ENCODE results near the gene ANKRD39. TPM values are rescaled to one million over a fixed set of nuclear protein-coding genes. Genes with fewer than 3 reads are reported as not detected.

Gene ANKRD39
- total and polyA plus RNA-seq, 2 experiments from 2014 or later, result 17.5 to 32.0 TPM

- TF ChIP-seq REST (IDR thresholded peaks at IDR 0.05; ENCODE audit: unreplicated experiment) (no peak), POLR2AphosphoS5 (IDR thresholded peaks at IDR 0.05; ENCODE audit: low read depth) (no peak), JUNB (IDR thresholded peaks at IDR 0.05; ENCODE audit: unreplicated experiment) (no peak), CTCF (conservative IDR thresholded peaks at IDR 0.05; ENCODE audit: low read depth in 2 of 2) (no peak)
These were observed 39.8 kb upstream of the ANKRD39 start (continued) for GRCh38 chr2:96897491-96898134.

- H3K4me3 Mint-ChIP-seq, result no peak overlapping the region
- peaks cover 16% of the 10 kb centered on the region for H3K27me3 Mint-ChIP-seq (ENCODE audit: insufficient read depth, low read depth, poor library complexity)
- Histone ChIP-seq H3K79me2 (replicated peaks; ENCODE audit: insufficient read depth) (no peaks in the 10 kb centered on the region), H3K4me2 (peak overlapping the region; percentile 38; the same call in 1 of the 2 replicates), H3K4me1 (ENCODE audit: insufficient read depth) (peaks cover 10% of the 10 kb centered on the region), H3K9me2 (ENCODE audit: insufficient read depth) (no peaks in the 10 kb centered on the region), H3F3A (replicated peaks; ENCODE audit: low read depth) (no peaks in the 10 kb centered on the region), H3K36me3 (ENCODE audit: insufficient read depth) (no peaks in the 10 kb centered on the region), H4K20me1 (replicated peaks; ENCODE audit: insufficient read depth) (no peaks in the 10 kb centered on the region), H3K4me3 (no peak overlapping the region), H2AFZ (peak overlapping the region; percentile 61), H3K27me3 (ENCODE audit: insufficient read depth) (no peaks in the 10 kb centered on the region), H3K27ac (ENCODE audit: low read depth) (no peak overlapping the region)
- peaks cover 24% of the 10 kb centered on the region for H3K4me1 Mint-ChIP-seq
- H3K36me3 Mint-ChIP-seq (ENCODE audit: low read depth), result no peaks in the 10 kb centered on the region
- H3K9me3 Mint-ChIP-seq, result no peaks in the 10 kb centered on the region
- no peak overlapping the region for H3K27ac Mint-ChIP-seq
- ATAC-seq, result peak; percentile 53
- no peak for DNase-seq (ENCODE audit: low spot score)
- no peak for TF ChIP-seq ZNF114 (CRISPR knock-in tag; IDR thresholded peaks at IDR 0.05)
- no peak for TF ChIP-seq CREB1 (CRISPR knock-in tag; IDR thresholded peaks at IDR 0.05; ENCODE audit: low read depth)
- TF ChIP-seq ETS1 (IDR thresholded peaks at IDR 0.05), result no peak
- no peak for TF ChIP-seq REST (IDR thresholded peaks at IDR 0.05; ENCODE audit: unreplicated experiment)
- TF ChIP-seq JUNB (IDR thresholded peaks at IDR 0.05; ENCODE audit: unreplicated experiment), result no peak
- TF ChIP-seq ZNF331 (CRISPR knock-in tag; IDR thresholded peaks at IDR 0.05; ENCODE audit: low read depth), result no peak
These were observed 38.2 kb upstream of the ANKRD39 start for GRCh38 chr2:96895746-96896651.

Measured in GM23338 (cell line).